SK-N-MC (cell line): ENCODE results near the gene SDF4.

ENCODE experiments used
- EZH2 ChIP-seq: fragments of 200-600 bp; sonication (generic); IDR thresholded peaks from one replicate; pipeline ENCODE4 v1.6.1; 2017; ENCODE audit warnings: antibody characterized with exemption
- POLR2AphosphoS5 ChIP-seq: IDR thresholded peaks from 2 replicates; pipeline ENCODE4 v1.6.1; 2012; ENCODE audit warnings: mild to moderate bottlenecking, low read depth, low read length, borderline replicate concordance

- TF ChIP-seq EZH2 = no peak
- no peak for TF ChIP-seq POLR2AphosphoS5
These were observed 42.6 kb upstream of the SDF4 start for GRCh38 chr1:1274299-1274930.
